H1 (cell line): Measurements from ENCODE around the gene CLEC16A. TPM values are rescaled to one million over a fixed set of nuclear protein-coding genes. Genes with fewer than 3 reads are reported as not detected.

Source experiments
- CTCF ChIA-PET: fragments of 300-600 bp; sonication (Branson Sonifier 250); formaldehyde crosslinking; loops from one replicate; lab custom pipeline; 2021; ENCODE audit not compliant: partially characterized antibody; lab: Charles Lee
- POLR2A ChIA-PET: fragments of 300-600 bp; sonication (Branson Sonifier 250); formaldehyde crosslinking; loops from one replicate; lab custom pipeline; 2021; ENCODE audit warnings: inconsistent platforms; ENCODE audit not compliant: partially characterized antibody; lab: Charles Lee
- DNase-seq, 2 experiments: peaks; one replicate each; pipeline versions ENCODE4 v3.0.0 to v3.0.0-alpha.2; 2010 to 2022; ENCODE audit warnings: low spot score in 2 of 2, low read depth in 1 of 2, mixed read lengths in 1 of 2
- FAIRE-seq: peaks from 2 replicates; lab custom pipeline; 2011; peaks lifted over from hg19 to GRCh38; lab: Jason Lieb, UNC
- H2AFZ ChIP-seq: 2 replicates; pipeline ENCODE4 v1.8.1; 2012; ENCODE audit warnings: low read length, inconsistent platforms
- H2AK5ac ChIP-seq: 2 replicates; pipeline ENCODE4 v1.6.1; 2013; ENCODE audit warnings: low read depth, low read length
- H2BK120ac ChIP-seq: replicated peaks from 2 replicates; pipeline ENCODE3; 2013; ENCODE audit warnings: low read depth, low read length, inconsistent platforms
- H2BK12ac ChIP-seq: 2 replicates; pipeline ENCODE4 v1.6.1; 2013; ENCODE audit warnings: low read depth, low read length
- H2BK15ac ChIP-seq: 2 replicates; pipeline ENCODE4 v1.6.1; 2013; ENCODE audit warnings: low read length
- H2BK20ac ChIP-seq: 2 replicates; pipeline ENCODE4 v1.6.1; 2013; ENCODE audit warnings: low read length
- H2BK5ac ChIP-seq: 2 replicates; pipeline ENCODE4 v1.6.1; 2013; ENCODE audit warnings: low read depth, low read length
- H3K14ac ChIP-seq: 2 replicates; pipeline ENCODE4 v1.6.1; 2013; ENCODE audit warnings: inconsistent platforms; ENCODE audit not compliant: insufficient read length
- H3K18ac ChIP-seq: 2 replicates; pipeline ENCODE4 v1.6.1; 2013; ENCODE audit warnings: low read length; ENCODE audit errors: extremely low read depth
- H3K23ac ChIP-seq: 2 replicates; pipeline ENCODE4 v1.6.1; 2013; ENCODE audit warnings: inconsistent platforms; ENCODE audit not compliant: insufficient read length
- H3K23me2 ChIP-seq: 2 replicates; pipeline ENCODE4 v1.6.1; 2013; ENCODE audit warnings: low read depth, low read length
- H3K27ac ChIP-seq: 2 replicates; pipeline ENCODE4 v1.6.1; 2011; ENCODE audit warnings: low read depth, low read length, inconsistent platforms
- H3K27me3 ChIP-seq, 4 experiments: replicated peaks in 1 of 4; 1 replicate in 1 of 4; 2 replicates in 3 of 4; pipeline versions ENCODE4 v1.6.1 to v1.8.1; 2011 to 2013; ENCODE audit warnings: low read length in 3 of 4, mild to moderate bottlenecking in 3 of 4, inconsistent platforms in 2 of 4, mixed read lengths in 2 of 4, moderate library complexity in 1 of 4; ENCODE audit not compliant: control insufficient read depth in 3 of 4, insufficient read depth in 3 of 4; ENCODE audit errors: extremely low read depth in 1 of 4
- H3K36me3 ChIP-seq, 4 experiments: 2 replicates each; pipeline versions ENCODE4 v1.6.1 to v1.8.1; 2011 to 2013; ENCODE audit warnings: mild to moderate bottlenecking in 4 of 4, low read length in 3 of 4, moderate library complexity in 2 of 4, control low read depth in 1 of 4, inconsistent platforms in 1 of 4; ENCODE audit not compliant: insufficient read depth in 4 of 4, control insufficient read depth in 2 of 4
- H3K4ac ChIP-seq: replicated peaks from 2 replicates; pipeline ENCODE3; 2013; ENCODE audit warnings: low read length, low read depth, mixed read lengths, inconsistent platforms; ENCODE audit not compliant: insufficient read length
- H3K4me1 ChIP-seq, 4 experiments: replicated peaks in 1 of 4; 1 replicate in 1 of 4; 2 replicates in 3 of 4; pipeline versions ENCODE4 v1.6.1 to v1.8.1; 2011 to 2013; ENCODE audit warnings: low read length in 3 of 4, inconsistent platforms in 2 of 4, mixed read lengths in 1 of 4; ENCODE audit not compliant: insufficient read depth in 4 of 4, control insufficient read depth in 3 of 4
- H3K4me2 ChIP-seq, 2 experiments: 2 replicates each; pipeline versions ENCODE4 v1.6.1 to v1.8.1; 2011 to 2013; ENCODE audit warnings: low read depth in 2 of 2, low read length in 2 of 2, control low read depth in 1 of 2, inconsistent platforms in 1 of 2, mild to moderate bottlenecking in 1 of 2; ENCODE audit not compliant: insufficient read depth in 1 of 2
- H3K4me3 ChIP-seq, 4 experiments: fragments of 200-600, 300-600 bp in 1 of 4; sonication (generic), shearing (Covaris generic), sonication (Bioruptor Twin) in 1 of 4; 2 replicates each; pipeline versions ENCODE4 v1.5.1 to v1.8.1; 2011 to 2016; ENCODE audit warnings: low read length in 4 of 4, low read depth in 3 of 4, control low read depth in 2 of 4, inconsistent platforms in 2 of 4, mild to moderate bottlenecking in 2 of 4, mixed read lengths in 1 of 4, moderate library complexity in 1 of 4; ENCODE audit not compliant: insufficient read depth in 2 of 4; ENCODE audit errors: extremely low read depth in 1 of 4
- H3K56ac ChIP-seq: replicated peaks from 2 replicates; pipeline ENCODE3; 2013; ENCODE audit warnings: low read depth, mild to moderate bottlenecking, mixed read lengths, low read length, inconsistent platforms; ENCODE audit not compliant: insufficient read length
- H3K79me1 ChIP-seq: 2 replicates; pipeline ENCODE4 v1.6.1; 2013; ENCODE audit warnings: low read depth, low read length, control low read depth
- H3K79me2 ChIP-seq, 2 experiments: 2 replicates each; pipeline versions ENCODE4 v1.6.1 to v1.8.1; 2012 to 2013; ENCODE audit warnings: low read length in 2 of 2, mild to moderate bottlenecking in 2 of 2, inconsistent platforms in 1 of 2; ENCODE audit not compliant: insufficient read depth in 2 of 2, control insufficient read depth in 1 of 2
- H3K9ac ChIP-seq, 4 experiments: replicated peaks in 1 of 4; 1 replicate in 1 of 4; 2 replicates in 3 of 4; pipeline versions ENCODE4 v1.6.1 to v1.8.1; 2011 to 2013; ENCODE audit warnings: low read depth in 3 of 4, low read length in 3 of 4, control low read depth in 2 of 4, mild to moderate bottlenecking in 2 of 4, moderate library complexity in 2 of 4, inconsistent platforms in 1 of 4; ENCODE audit errors: extremely low read depth in 1 of 4
- H3K9me3 ChIP-seq, 2 experiments: 2 replicates each; pipeline versions ENCODE4 v1.6.1 to v1.8.1; 2012 to 2013; ENCODE audit warnings: mild to moderate bottlenecking in 2 of 2, moderate library complexity in 2 of 2, control low read depth in 1 of 2, inconsistent platforms in 1 of 2, low read depth in 1 of 2, low read length in 1 of 2, mixed read lengths in 1 of 2; ENCODE audit not compliant: insufficient read depth in 2 of 2
- H4K20me1 ChIP-seq, 2 experiments: replicated peaks in 1 of 2; 2 replicates each; pipeline versions ENCODE3 to v1.8.1; 2011 to 2013; ENCODE audit warnings: inconsistent platforms in 2 of 2, low read length in 2 of 2, mild to moderate bottlenecking in 1 of 2; ENCODE audit not compliant: insufficient read depth in 2 of 2, control insufficient read depth in 1 of 2
- H4K5ac ChIP-seq: 2 replicates; pipeline ENCODE4 v1.6.1; 2013; ENCODE audit warnings: low read length, low read depth, mixed read lengths, inconsistent platforms; ENCODE audit not compliant: insufficient read length
- H4K8ac ChIP-seq: 2 replicates; pipeline ENCODE4 v1.8.0; 2013; ENCODE audit warnings: mild to moderate bottlenecking, moderate library complexity, low read length, inconsistent platforms; ENCODE audit not compliant: insufficient read depth; ENCODE audit errors: extremely low read depth
- H4K91ac ChIP-seq: replicated peaks from 2 replicates; pipeline ENCODE3; 2013; ENCODE audit warnings: low read length, mixed read lengths, inconsistent platforms; ENCODE audit not compliant: insufficient read length
- CTCF ChIP-seq, 3 experiments: IDR thresholded peaks; 1 replicate in 2 of 3; 2 replicates in 1 of 3; pipeline versions ENCODE4 v1.5.1 to v1.6.1; 2011; ENCODE audit warnings: low read length in 3 of 3, mild to moderate bottlenecking in 3 of 3, inconsistent platforms in 2 of 3, low read depth in 1 of 3, moderate library complexity in 1 of 3; ENCODE audit not compliant: insufficient read depth in 1 of 3; ENCODE audit errors: control extremely low read depth in 1 of 3
- TBP ChIP-seq: IDR thresholded peaks from 2 replicates; pipeline ENCODE4 v1.6.1; 2011; ENCODE audit warnings: low read depth, low read length, improper control_type of control experiment
- WGBS, 2 experiments: shearing (Covaris generic) in 1 of 2; methylation state at CpG; one replicate each; pipeline versions ENCODE4 v1.1.6 to v1.1.7; 2013 to 2015; ENCODE audit warnings: low lambda C conversion rate in 2 of 2, mixed read lengths in 2 of 2, inconsistent platforms in 1 of 2, low coverage in 1 of 2, missing lambda C conversion rate in 1 of 2; ENCODE audit not compliant: insufficient replicate concordance in 2 of 2, insufficient coverage in 1 of 2, insufficient read length in 1 of 2; ENCODE audit errors: extremely low coverage in 1 of 2, missing lambda C conversion rate in 1 of 2; 5-methylcytosine and 5-hydroxymethylcytosine counted together
- polyA plus RNA-seq, 7 experiments: library from polyadenylated mRNA; depleted of rRNA in 3 of 7; stranded (reverse) in 5 of 7; unstranded in 2 of 7; fragments of >200 nt in 5 of 7; fragments of 200-250 nt in 2 of 7; gene quantifications; 1 replicate in 5 of 7; 2 replicates in 1 of 7; 4 replicates in 1 of 7; pipeline versions ENCODE4 v1.2.1 to v1.2.3, GENCODE V29; 2011 to 2013; ENCODE audit warnings: missing spikeins in 2 of 7, mixed read lengths in 2 of 7
- total RNA-seq: library from RNA; stranded (reverse); fragmentation: NEBNext Ultra II Directional; extraction: Animal tissue kit (Norgen Biotek cat#: 25700); gene quantifications from 2 replicates; pipeline ENCODE4 v1.2.1, GENCODE V29; 2021

CLEC16A gene
- total and polyA plus RNA-seq, 2 of the 8 experiments (the other 6 are each of a cell fraction or from before 2014, with no cell fraction given): 7.6 to 19.3 TPM

GRCh38 chr16:10933865-10934264 is 10.5 kb upstream of the CLEC16A start:
- Histone ChIP-seq H2AFZ (no peak overlapping the region), H3K14ac (no peak overlapping the region), H3K4me1 (no peaks in the 10 kb centered on the region), H3K4me3 (no peak overlapping the region), H3K9ac (no peak overlapping the region), H3K23ac (no peak overlapping the region), H4K20me1 (peaks cover 14 to 20% of the 10 kb centered on the region in 2 experiments), H3K79me1 (peaks cover 8% of the 10 kb centered on the region), H2BK5ac (no peak overlapping the region), H3K23me2 (no peaks in the 10 kb centered on the region), H3K79me2 (peaks cover 0 to 10% of the 10 kb centered on the region in 2 experiments; a peak in 1 of 4 replicates), H3K9me3 (no peaks in the 10 kb centered on the region), H3K4ac (no peak overlapping the region), H3K36me3 (peaks cover 0 to 3% (median 2%) of the 10 kb centered on the region in 4 experiments; a peak in 4 of 8 replicates), H3K27me3 (no peaks in the 10 kb centered on the region), H4K8ac (no peak overlapping the region), H2BK20ac (no peak overlapping the region), H2BK15ac (no peak overlapping the region), H3K4me2 (no peak overlapping the region), H3K18ac (no peak overlapping the region), H4K91ac (no peak overlapping the region), H2AK5ac (no peak overlapping the region), H4K5ac (no peak overlapping the region), H3K56ac (no peak overlapping the region), H2BK120ac (no peak overlapping the region), H2BK12ac (no peak overlapping the region), H3K27ac (no peak overlapping the region)
- TF ChIP-seq CTCF (IDR thresholded peaks at IDR 0.05; ENCODE audit: control extremely low read depth in 1 of 3, insufficient read depth in 1 of 3, low read depth in 1 of 3, low read length in 3 of 3) (peak in 1 of 3 experiments; percentile 6; a peak in 1 of 4 replicates), TBP (no peak)
- no peak for DNase-seq
- FAIRE-seq: no peak
- ChIA-PET CTCF (interaction anchor here (1.2 to 1.3 kb wide), 2 partner anchors 191 to 196 kb away, joined by 3 to 4 read pairs; no protein-coding TSS in a partner anchor), POLR2A (no interaction called here)
- 86% methylated on average over 8 of the region's 8 CpGs; no CpG with 5 or more reads in 1 of the 2 experiments for WGBS, 2 experiments
